Activated naive CD4-positive, alpha-beta T cell treated with anti-CD3 and anti-CD28 coated beads, Interleukin-2, amount 50 U/mL, for 24 hours (primary cell): Measurements from ENCODE around the gene NLRP3.
"Not testable (repeated sequence)": the region's sequence is repeated elsewhere in the genome, so short reads cannot be mapped to it uniquely, and the experiment has no call there.

Source experiments
- H3K27ac Mint-ChIP-seq: one replicate; pipeline ENCODE4 v1.8.0; 2021; ENCODE audit warnings: mild to moderate bottlenecking, mixed read lengths
- H3K27me3 Mint-ChIP-seq: one replicate; pipeline ENCODE4 v1.8.0; 2021; ENCODE audit warnings: mixed read lengths
- H3K36me3 Mint-ChIP-seq: one replicate; pipeline ENCODE4 v1.8.0; 2021; ENCODE audit warnings: mixed read lengths
- H3K4me1 Mint-ChIP-seq: one replicate; pipeline ENCODE4 v1.8.0; 2021; ENCODE audit warnings: mixed read lengths
- H3K4me3 Mint-ChIP-seq: one replicate; pipeline ENCODE4 v1.8.0; 2021; ENCODE audit warnings: mild to moderate bottlenecking, mixed read lengths
- H3K9me3 Mint-ChIP-seq: one replicate; pipeline ENCODE4 v1.8.0; 2021; ENCODE audit warnings: mixed read lengths

NLRP3 gene

DNA sequence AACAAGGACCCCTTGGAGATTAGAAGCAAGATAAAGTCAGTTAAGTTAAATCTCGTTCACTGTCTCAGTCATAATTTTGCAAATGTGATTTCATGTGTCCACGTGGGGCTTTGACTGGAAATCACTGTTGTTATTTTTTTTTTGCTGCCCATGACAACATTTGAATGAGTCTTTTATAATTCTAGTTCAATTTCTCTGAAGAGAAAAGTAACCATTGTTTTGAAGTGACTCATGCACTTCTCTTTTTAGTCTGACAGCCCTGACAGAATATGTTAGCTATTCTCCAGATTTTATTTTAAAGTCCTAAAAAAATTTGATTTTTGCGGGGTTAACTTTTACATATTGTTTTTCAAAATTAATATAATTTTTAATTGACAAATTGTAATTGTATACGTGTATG, 30.7 kb upstream of the NLRP3 start:
- H3K36me3 Mint-ChIP-seq: no peaks in the 10 kb centered on the region
- H3K4me3 Mint-ChIP-seq: no peak overlapping the region
- no peaks in the 10 kb centered on the region for H3K27me3 Mint-ChIP-seq
- H3K27ac Mint-ChIP-seq: no peak overlapping the region
- H3K9me3 Mint-ChIP-seq: no peaks in the 10 kb centered on the region
- peaks cover 7% of the 10 kb centered on the region for H3K4me1 Mint-ChIP-seq

DNA sequence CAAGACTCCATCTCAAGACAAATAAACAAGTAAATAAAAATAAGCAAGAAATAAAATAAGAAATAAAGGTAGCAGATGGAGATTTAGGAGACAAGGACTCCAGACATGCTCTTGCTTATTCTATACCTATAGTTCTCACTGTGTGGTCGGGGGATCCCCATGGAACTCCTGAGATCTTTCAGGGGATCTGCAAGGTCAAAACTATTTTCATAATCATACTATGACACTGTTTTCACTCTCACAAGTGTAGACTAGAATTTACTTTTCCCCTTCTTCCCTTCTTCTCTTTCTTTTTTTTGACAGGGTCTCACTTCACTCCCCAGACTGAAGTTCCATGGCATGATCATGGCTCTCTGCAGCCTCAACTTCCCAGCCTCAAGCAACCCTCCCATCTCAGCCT, 29.8 kb upstream of the NLRP3 start:
- Mint-ChIP-seq H3K27ac (no peak overlapping the region), H3K27me3 (no peaks in the 10 kb centered on the region), H3K4me1 (peaks cover 14% of the 10 kb centered on the region)

DNA sequence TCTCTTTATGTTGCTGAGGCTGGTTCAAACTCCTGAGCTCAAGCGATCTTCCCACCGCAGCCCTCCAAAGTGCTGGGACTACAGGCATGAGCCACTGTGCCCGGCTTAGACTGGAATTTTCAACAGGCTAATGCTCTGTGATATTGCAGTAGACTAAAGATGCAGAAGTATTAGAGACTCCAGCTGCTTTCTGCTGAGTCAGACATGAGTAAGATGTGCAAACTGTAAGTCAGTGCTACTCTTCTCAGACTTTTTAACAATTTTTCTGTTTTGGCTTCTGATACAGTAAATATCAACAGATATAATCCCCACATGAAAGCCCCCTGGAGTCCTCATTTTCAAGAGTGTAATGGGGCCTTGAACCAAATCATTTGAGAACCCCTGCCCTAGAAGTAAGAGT, 29.3 kb upstream of the NLRP3 start:
- no peaks in the 10 kb centered on the region for H3K36me3 Mint-ChIP-seq
- no peaks in the 10 kb centered on the region for H3K9me3 Mint-ChIP-seq
- H3K27me3 Mint-ChIP-seq: no peaks in the 10 kb centered on the region
- peaks cover 14% of the 10 kb centered on the region for H3K4me1 Mint-ChIP-seq
- H3K4me3 Mint-ChIP-seq: no peak overlapping the region
- H3K27ac Mint-ChIP-seq: no peak overlapping the region

More for the DNA sequence above, 29.8 kb upstream of the NLRP3 start:
- H3K36me3 Mint-ChIP-seq: no peaks in the 10 kb centered on the region
- H3K4me3 Mint-ChIP-seq: no peak overlapping the region
- H3K9me3 Mint-ChIP-seq: no peaks in the 10 kb centered on the region

DNA sequence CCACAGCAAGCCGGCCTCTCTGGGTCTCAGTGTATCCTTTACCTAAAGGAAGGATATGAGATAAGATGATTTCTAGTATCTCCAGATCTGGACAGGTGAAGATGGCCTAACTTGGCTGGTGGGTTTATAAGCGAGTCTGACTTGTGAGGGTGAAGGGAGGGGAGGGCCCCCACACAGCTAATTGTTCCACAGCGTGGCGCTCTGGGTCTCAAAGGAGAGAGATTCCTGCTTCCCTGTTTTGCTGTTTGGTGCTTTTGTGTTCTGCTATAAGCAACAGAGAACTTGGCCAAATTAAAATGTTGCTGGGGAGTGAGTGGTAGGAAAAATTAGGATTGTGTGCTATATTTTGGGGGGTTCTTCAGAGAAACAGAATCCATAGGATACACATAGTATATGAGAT, 28.9 kb upstream of the NLRP3 start:
- no peak overlapping the region for H3K4me3 Mint-ChIP-seq
- H3K4me1 Mint-ChIP-seq: peaks cover 14% of the 10 kb centered on the region
- H3K9me3 Mint-ChIP-seq: no peaks in the 10 kb centered on the region
- no peak overlapping the region for H3K27ac Mint-ChIP-seq
- H3K27me3 Mint-ChIP-seq: no peaks in the 10 kb centered on the region
- no peaks in the 10 kb centered on the region for H3K36me3 Mint-ChIP-seq

DNA sequence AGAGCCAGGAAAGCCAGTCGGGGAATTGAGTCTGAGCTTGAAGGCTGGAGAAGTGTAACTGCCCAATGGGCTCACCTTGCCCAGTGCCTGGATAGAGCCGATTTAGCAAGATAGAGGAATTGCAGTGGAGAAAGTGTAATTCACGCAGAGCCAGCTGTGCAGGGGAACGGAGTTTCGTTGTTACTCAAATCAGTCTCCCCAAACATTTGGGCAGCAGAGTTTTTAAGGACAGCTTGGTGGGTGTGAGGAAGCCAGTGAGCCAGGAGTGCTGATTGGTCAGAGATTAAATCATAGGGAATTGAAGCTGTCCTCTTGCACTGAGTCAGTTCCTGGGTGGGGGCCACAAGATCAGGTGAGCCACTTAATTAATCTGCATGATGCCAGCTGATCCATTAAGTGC, 28.4 kb upstream of the NLRP3 start:
- Mint-ChIP-seq H3K36me3 (no peaks in the 10 kb centered on the region), H3K9me3 (no peaks in the 10 kb centered on the region), H3K4me3 (no peak overlapping the region), H3K27me3 (no peaks in the 10 kb centered on the region), H3K4me1 (peaks cover 14% of the 10 kb centered on the region), H3K27ac (no peak overlapping the region)

DNA sequence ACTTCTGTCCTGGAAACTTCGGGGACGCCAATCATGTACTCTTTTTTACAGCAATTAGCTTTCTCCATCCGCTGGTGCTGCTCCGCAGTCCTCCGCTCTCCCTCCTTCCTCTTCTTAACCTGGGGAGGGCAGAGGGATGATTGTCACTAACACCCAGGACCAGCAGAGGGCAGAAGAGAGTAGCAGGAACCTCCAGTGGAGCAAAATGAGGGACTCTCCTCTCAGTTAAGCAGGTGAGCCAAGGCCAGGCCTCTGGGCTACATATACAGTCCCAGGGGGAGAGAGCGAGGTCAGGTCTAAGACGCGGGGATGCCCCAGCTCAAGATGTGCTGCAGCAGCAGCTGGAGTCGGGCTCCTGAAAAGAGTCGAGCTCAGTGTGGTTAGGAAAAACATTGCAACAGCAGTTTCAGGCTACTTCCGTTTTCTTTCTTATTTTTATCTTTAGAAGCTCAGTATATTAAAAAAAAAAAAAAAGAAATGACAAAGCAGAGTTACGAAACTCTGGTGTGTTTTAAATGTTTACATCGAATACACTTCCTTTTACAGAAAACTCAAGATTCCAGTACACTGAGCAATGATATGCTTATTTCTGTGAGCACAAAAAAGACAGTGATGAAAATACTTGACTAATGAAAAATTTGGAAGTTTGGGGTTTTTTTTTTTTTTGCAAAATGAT, 25.7 kb upstream of the NLRP3 start:
- no peaks in the 10 kb centered on the region for H3K27me3 Mint-ChIP-seq
- no peaks in the 10 kb centered on the region for H3K9me3 Mint-ChIP-seq
- H3K4me1 Mint-ChIP-seq: peaks cover 14% of the 10 kb centered on the region
- H3K27ac Mint-ChIP-seq: peak overlapping the region; percentile 82
- no peaks in the 10 kb centered on the region for H3K36me3 Mint-ChIP-seq
- peak overlapping the region; percentile 75 for H3K4me3 Mint-ChIP-seq

DNA sequence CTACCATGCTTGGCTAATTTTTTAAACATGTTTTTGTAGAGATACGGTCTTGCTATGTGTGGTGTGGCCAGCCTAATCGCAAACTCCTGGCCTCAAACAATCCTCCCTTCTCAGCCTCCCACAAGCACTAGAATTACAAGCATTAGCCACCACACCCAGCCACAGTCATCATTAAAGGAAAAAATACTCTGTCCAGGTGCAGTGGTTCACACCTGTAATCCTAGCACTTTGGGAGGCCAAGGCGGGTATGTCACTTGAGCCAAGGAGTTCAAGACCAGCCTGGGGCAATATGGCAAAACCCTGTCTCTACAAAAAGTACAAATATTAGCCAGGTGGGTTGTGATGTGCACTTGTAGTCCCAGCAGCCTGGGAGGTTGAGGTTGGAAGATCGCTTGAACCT, 25.0 kb upstream of the NLRP3 start:
- no peak overlapping the region for H3K27ac Mint-ChIP-seq
- H3K4me3 Mint-ChIP-seq: no peak overlapping the region
- no peaks in the 10 kb centered on the region for H3K9me3 Mint-ChIP-seq
- H3K4me1 Mint-ChIP-seq: peaks cover 14% of the 10 kb centered on the region
- H3K27me3 Mint-ChIP-seq: no peaks in the 10 kb centered on the region
- H3K36me3 Mint-ChIP-seq: no peaks in the 10 kb centered on the region

DNA sequence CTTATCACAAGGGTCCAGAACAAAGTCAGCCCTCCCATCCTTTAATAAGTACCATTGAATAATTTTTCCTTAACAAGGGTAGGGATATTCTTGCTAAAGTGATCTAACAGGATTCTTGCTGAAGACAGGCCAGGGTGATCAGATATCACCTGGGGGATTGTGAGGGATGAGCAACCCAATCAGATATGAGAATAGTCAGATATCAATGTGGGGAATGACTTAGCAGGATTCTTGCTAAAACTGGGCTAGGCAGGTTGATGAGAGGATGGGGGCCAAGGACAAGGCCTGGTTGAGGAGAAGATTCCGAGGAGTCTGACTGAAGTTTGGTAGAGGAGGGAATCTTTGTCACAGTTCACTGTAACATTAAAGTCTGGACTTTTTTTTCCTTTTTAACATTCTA, 23.9 kb upstream of the NLRP3 start:
- Mint-ChIP-seq H3K27ac (peak overlapping the region; percentile 68), H3K4me1 (peaks cover 14% of the 10 kb centered on the region), H3K27me3 (no peaks in the 10 kb centered on the region), H3K9me3 (no peaks in the 10 kb centered on the region), H3K4me3 (no peak overlapping the region), H3K36me3 (no peaks in the 10 kb centered on the region)

DNA sequence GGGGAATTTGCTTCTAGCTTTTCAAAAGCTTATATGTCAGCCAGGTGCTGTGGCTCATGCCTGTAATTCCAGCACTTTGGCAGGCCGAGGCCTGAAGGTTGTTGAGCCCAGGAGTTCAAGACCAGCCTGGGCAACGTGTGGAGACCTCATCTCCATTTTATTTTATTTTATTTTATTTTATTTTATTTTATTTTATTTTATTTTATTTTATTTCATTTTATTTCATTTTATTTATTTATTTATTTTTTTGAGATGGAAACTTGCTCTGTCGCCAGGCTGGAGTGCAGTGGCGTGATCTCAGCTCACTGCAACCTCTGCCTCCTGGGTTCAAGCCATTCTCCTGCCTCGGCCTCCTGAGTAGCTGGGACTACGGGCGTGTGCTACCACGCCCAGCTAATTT, 20.9 kb upstream of the NLRP3 start:
- not testable (repeated sequence) for H3K27me3 Mint-ChIP-seq, H3K4me3 Mint-ChIP-seq, H3K36me3 Mint-ChIP-seq, H3K27ac Mint-ChIP-seq, H3K9me3 Mint-ChIP-seq, H3K4me1 Mint-ChIP-seq

DNA sequence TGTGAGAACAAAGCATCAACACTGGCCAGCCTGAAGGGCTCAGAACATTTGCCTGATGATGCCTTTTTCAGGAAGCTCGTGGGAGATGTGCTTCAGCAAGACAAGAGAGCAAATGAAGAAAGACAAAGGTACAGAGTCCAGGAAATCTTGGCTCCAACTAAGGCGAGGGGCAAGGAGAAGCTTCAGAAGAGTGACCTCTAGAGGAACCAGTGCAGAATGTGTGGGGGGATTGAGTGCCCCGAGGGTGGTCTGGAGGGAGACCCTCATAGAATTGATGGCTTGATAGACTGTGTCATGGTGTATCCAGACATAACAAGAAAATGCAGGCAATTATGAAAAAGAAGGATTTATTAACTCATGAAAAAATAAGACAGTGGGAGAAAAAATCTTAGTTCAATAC, 15.3 kb upstream of the NLRP3 start:
- no peak overlapping the region for H3K27ac Mint-ChIP-seq
- H3K9me3 Mint-ChIP-seq: no peaks in the 10 kb centered on the region
- no peaks in the 10 kb centered on the region for H3K4me1 Mint-ChIP-seq
- H3K4me3 Mint-ChIP-seq: no peak overlapping the region
- H3K36me3 Mint-ChIP-seq: no peaks in the 10 kb centered on the region
- no peaks in the 10 kb centered on the region for H3K27me3 Mint-ChIP-seq

DNA sequence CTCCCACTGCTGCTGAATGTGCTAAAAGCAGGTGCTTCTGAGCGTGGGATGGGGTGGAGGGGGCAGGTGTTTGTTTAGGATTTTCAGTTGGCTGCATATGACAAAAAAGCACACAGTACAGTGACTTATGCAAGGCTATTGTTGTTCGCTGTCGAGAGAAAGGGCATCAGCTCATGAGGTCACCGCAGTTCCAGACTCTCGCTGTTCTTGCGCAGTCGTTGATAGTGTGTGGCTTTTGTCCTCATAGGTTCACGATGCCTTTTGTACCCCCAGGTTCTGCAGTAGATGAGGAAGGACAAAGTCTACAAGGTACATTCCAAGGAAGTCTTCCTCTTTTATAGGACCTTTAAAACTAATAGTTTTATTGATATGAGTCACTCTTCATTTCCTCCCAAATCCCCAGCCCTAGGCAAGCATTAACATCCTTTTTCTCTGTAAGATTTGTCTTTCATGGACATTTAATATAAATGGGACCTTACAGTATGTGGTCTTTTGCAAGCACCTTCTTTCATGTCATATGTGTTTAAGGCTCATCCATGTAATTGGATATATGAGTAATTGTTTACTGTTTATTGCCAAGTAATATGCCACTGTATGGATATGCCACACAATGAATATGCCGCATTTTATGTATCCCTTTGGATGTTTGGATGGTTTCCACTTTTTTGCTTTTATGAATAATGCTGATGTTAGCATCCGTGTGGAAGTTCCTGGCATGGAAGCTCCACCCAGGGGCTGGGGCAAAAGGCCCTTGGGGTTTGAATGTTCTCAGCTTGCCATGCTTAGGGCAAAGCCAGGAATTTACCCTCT, 14.5 kb upstream of the NLRP3 start:
- Mint-ChIP-seq H3K27me3 (no peaks in the 10 kb centered on the region), H3K4me3 (no peak overlapping the region), H3K4me1 (peaks cover 2% of the 10 kb centered on the region), H3K36me3 (no peaks in the 10 kb centered on the region), H3K9me3 (no peaks in the 10 kb centered on the region), H3K27ac (no peak overlapping the region)

DNA sequence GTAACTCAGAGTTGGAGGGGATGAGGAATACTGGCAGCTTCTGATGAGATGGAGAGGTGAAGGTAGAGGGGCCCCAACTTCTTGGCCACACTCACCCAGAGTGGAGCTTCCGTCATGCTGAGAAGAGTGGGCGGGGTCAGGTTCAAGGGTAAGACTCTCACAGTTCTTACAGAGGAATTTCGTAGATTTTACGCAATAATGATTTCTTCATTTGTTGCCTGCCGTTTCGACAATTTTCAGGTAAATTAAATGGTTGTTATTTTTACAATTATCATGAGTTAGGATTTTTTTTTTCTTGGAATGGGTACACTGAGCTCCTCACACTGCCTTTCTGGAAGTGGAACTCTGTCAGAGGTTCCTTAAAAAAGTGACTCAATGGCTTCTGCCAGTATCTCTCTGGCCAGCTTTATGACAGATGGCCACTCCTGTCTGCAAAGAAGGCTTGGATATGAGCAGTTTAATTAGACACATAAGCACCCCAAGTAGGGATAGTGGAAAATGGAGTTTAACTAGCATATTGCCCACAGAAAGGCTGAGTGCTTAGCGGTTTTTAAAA, 13.8 kb upstream of the NLRP3 start:
- Mint-ChIP-seq H3K9me3 (no peaks in the 10 kb centered on the region), H3K27me3 (no peaks in the 10 kb centered on the region), H3K4me1 (peaks cover 9% of the 10 kb centered on the region), H3K27ac (no peak overlapping the region), H3K4me3 (no peak overlapping the region), H3K36me3 (no peaks in the 10 kb centered on the region)

DNA sequence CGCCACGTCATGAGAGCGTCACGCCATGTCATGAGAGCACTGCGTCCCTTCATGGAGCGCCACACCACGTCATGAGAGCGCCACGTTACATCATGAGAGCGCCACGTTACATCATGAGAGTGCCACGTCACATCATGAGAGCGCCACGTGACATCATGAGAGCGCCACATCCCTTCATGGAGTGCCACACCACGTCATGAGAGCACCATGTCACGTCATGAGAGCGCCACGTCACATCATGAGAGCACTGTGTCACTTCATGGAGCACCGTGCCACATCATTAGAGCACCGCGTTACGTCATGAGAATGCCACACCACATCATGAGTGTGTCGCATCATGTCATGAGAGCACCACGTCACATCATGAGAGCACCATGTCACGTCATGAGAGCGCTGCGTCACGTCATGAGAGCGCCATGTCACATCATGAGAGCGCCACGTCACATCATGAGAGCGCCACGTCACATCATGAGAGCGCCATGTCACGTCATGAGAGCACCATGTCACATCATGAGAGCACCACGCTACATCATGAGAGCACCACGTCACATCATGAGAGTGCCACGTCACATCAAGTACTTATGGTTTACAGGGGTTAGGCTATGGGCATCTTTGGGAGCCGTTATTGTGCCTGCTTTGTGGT, 9.8 kb upstream of the NLRP3 start:
- Mint-ChIP-seq H3K27me3 (no peaks in the 10 kb centered on the region), H3K27ac (no peak overlapping the region), H3K9me3 (no peaks in the 10 kb centered on the region), H3K36me3 (no peaks in the 10 kb centered on the region), H3K4me1 (peaks cover 41% of the 10 kb centered on the region), H3K4me3 (peak overlapping the region; percentile 75)

DNA sequence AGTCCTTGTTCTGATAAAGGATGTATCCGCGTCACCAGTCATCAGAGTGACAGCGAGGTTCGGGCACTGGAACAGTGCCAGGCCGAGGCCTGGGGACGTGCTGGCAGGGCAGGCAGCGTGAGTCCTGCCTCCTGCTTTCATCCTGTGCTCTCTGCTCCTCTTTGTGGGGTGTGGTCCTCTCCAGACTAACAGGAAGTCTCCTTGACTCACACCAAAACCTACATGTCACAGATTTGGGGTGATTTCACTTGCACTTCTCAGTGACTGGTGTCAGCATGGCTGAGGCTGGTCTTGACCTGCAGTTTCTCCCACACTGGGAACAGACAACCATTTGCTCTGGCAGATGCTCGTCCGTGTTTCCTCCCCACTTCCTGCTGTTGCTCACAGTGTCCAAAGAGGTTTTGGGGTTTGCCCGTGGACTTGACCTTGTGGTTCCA, 8.8 kb upstream of the NLRP3 start:
- Mint-ChIP-seq H3K36me3 (no peaks in the 10 kb centered on the region), H3K27ac (peak overlapping the region; percentile 80), H3K4me3 (peak overlapping the region; percentile 75), H3K4me1 (peaks cover 43% of the 10 kb centered on the region), H3K27me3 (no peaks in the 10 kb centered on the region), H3K9me3 (no peaks in the 10 kb centered on the region)

DNA sequence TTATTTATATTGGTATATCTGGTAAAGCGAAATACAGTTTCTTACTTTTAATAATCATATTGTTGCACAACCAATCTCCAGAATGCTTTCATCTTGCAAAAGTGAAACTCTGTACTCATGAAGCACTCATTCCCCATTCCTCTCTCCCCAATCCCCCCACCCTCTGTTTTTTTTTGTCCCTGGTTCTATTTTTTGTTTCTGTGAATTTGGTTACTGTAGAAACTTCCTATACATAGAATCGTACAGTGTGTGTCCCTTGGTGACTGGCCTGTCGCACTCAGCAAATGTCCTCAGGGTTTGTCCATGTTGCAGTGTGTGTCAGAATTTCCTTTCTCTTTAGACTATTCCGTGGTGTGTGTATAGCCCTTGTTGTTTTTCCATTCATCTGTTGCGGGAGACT, 7.9 kb upstream of the NLRP3 start:
- Mint-ChIP-seq H3K4me1 (peaks cover 50% of the 10 kb centered on the region), H3K36me3 (no peaks in the 10 kb centered on the region), H3K27ac (peak overlapping the region; percentile 42), H3K27me3 (no peaks in the 10 kb centered on the region), H3K4me3 (peak overlapping the region; percentile 66), H3K9me3 (no peaks in the 10 kb centered on the region)
